Transverse colon (tissue), 4 donors: Measurements from ENCODE around the gene DAAM1. TPM values are rescaled to one million over a fixed set of nuclear protein-coding genes. Genes with fewer than 3 reads are reported as not detected.

Experiments
- DNase-seq: peaks from one replicate; pipeline ENCODE4 v3.0.0-alpha.2; 2019
- H3K27ac ChIP-seq, 4 donors: fragments of 200-600 bp; sonication (generic); 2 replicates each; pipeline ENCODE4 v1.5.1; 2016 to 2018; ENCODE audit warnings: inconsistent platforms in 4 of 4
- H3K27me3 ChIP-seq: fragments of 200-600 bp; sonication (generic); 2 replicates; pipeline ENCODE4 v1.5.1; 2017; ENCODE audit warnings: inconsistent platforms
- H3K36me3 ChIP-seq, 4 donors: fragments of 200-600 bp; sonication (generic); 2 replicates each; pipeline ENCODE4 v1.5.1; 2017 to 2019; ENCODE audit warnings: inconsistent platforms in 4 of 4
- H3K4me1 ChIP-seq, 4 donors: fragments of 200-600 bp; sonication (generic); 2 replicates each; pipeline ENCODE4 v1.5.1; 2017 to 2020; ENCODE audit warnings: inconsistent platforms in 4 of 4
- H3K4me3 ChIP-seq, 4 donors: fragments of 200-600 bp; sonication (generic); 1 replicate in 1 of 4; 2 replicates in 3 of 4; pipeline versions ENCODE4 v1.5.1 to v1.6.1; 2017 to 2019; ENCODE audit warnings: inconsistent platforms in 4 of 4
- H3K9me3 ChIP-seq, 2 donors: fragments of 200-600 bp; sonication (generic); 2 replicates each; pipeline ENCODE4 v1.5.1; 2017 to 2019; ENCODE audit warnings: inconsistent platforms in 2 of 2
- EP300 ChIP-seq: sonication (generic); formaldehyde crosslinking; IDR thresholded peaks from one replicate; pipeline ENCODE4 v1.6.1; 2017; ENCODE audit warnings: antibody characterized with exemption, low read depth
- POLR2A ChIP-seq: fragments of 450-650 bp; IDR thresholded peaks from one replicate; pipeline ENCODE4 v1.6.1; 2016; ENCODE audit warnings: antibody characterized with exemption, mild to moderate bottlenecking, moderate library complexity
- POLR2AphosphoS5 ChIP-seq, 3 donors: sonication (generic); formaldehyde crosslinking; IDR thresholded peaks; one replicate each; pipeline ENCODE4 v1.6.1; 2016; ENCODE audit warnings: antibody characterized with exemption in 3 of 3
- WGBS, 2 donors: methylation state at CpG; one replicate each; pipeline ENCODE4 v1.1.5; 2018; ENCODE audit warnings: low coverage in 1 of 2; 5-methylcytosine and 5-hydroxymethylcytosine counted together
- in situ Hi-C, 4 donors: fragments of 200-750 bp; cut with MboI; loops; one replicate each; pipeline versions ENCODE4 v1.15.0 to v1.15.1; 2017; ENCODE audit warnings: low sequenced_read_pairs in 3 of 4, low pct_ligation_motif_present in 1 of 4, low pct_unique_long_range_greater_than_20kb in 1 of 4
- intact Hi-C: fragments of 100-400 bp; cut with DNase I; formaldehyde crosslinking; loops from one replicate; pipeline ENCODE4 v1.15.1; 2023; ENCODE audit warnings: low total_unique reads
- total RNA-seq, 4 donors: library from RNA; depleted of rRNA; stranded (reverse); fragments of >200 nt; gene quantifications; one replicate each; pipeline ENCODE4 v1.1.0, GENCODE V29; 2016
- TF ChIP-seq, protein P1 (sequence below), 5 experiments: fragments of 200-600 bp in 3 of 5; fragments of 450-650 bp in 2 of 5; sonication (generic) in 3 of 5; IDR thresholded peaks; 1 replicate in 2 of 5; 2 replicates in 3 of 5; pipeline ENCODE4 v1.5.1; 2016 to 2017; ENCODE audit warnings: antibody characterized with exemption in 5 of 5, inconsistent platforms in 3 of 5, mild to moderate bottlenecking in 2 of 5, moderate library complexity in 1 of 5

DAAM1 gene
- total RNA-seq, 4 donors from 2014 or later, result 23.9 to 44.5 (median 42.8) TPM

DNA sequence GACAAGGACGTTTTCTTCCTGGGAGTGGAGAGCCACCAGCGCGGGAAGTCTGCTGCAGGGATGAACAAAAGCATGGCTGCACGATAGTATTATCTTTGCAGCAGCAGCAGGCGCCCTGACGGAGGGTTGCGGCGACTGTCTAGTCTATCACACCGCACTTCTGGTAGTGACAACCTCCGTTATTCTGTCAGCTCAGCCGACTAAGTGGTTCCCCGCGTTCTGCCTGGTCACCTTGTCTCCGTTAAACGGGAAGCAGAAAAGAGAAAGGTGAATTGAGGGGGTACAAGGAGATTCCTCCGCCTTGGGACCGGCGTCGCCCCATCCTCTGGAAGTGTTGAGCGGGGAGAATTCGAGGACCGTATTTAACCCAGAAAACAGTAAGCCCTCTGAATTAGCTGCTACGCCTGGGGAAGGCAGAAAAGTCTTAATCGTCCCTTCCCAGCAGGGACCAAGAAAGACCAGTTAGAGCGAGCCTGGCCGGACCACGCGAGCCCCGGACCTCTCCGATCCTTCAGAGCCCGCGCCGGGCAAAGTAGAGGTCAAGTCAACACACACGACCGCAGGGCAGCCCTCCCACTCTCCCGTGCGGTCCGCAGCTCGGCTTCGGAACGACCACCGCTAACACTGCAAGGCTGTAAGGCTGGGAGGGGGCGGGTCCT is 536 bp upstream of the DAAM1 start:
- Histone ChIP-seq H3K36me3 (no peaks in the 10 kb centered on the region), H3K4me3 (peak overlapping the region; percentile 48 to 69 (median 68)), H3K4me1 (peaks cover 0 to 30% (median 19%) of the 10 kb centered on the region in 4 donors), H3K27me3 (no peaks in the 10 kb centered on the region), H3K27ac (peak overlapping the region; percentile 93 to 99 (median 96)), H3K9me3 (no peaks in the 10 kb centered on the region)
- 0% methylated on average over 4 to 39 of the region's 43 CpGs for WGBS, 2 donors
- TF ChIP-seq EP300 (no peak), POLR2AphosphoS5 (IDR thresholded peaks at IDR 0.05) (no peak), POLR2A (no peak)
- TF ChIP-seq, protein P1, sequence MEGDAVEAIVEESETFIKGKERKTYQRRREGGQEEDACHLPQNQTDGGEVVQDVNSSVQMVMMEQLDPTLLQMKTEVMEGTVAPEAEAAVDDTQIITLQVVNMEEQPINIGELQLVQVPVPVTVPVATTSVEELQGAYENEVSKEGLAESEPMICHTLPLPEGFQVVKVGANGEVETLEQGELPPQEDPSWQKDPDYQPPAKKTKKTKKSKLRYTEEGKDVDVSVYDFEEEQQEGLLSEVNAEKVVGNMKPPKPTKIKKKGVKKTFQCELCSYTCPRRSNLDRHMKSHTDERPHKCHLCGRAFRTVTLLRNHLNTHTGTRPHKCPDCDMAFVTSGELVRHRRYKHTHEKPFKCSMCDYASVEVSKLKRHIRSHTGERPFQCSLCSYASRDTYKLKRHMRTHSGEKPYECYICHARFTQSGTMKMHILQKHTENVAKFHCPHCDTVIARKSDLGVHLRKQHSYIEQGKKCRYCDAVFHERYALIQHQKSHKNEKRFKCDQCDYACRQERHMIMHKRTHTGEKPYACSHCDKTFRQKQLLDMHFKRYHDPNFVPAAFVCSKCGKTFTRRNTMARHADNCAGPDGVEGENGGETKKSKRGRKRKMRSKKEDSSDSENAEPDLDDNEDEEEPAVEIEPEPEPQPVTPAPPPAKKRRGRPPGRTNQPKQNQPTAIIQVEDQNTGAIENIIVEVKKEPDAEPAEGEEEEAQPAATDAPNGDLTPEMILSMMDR (IDR thresholded peaks at IDR 0.05), result no peak
- intact Hi-C loops, result no loop called here
- peak; percentile 31 for DNase-seq
- in situ Hi-C loops, result no loop called here

DNA sequence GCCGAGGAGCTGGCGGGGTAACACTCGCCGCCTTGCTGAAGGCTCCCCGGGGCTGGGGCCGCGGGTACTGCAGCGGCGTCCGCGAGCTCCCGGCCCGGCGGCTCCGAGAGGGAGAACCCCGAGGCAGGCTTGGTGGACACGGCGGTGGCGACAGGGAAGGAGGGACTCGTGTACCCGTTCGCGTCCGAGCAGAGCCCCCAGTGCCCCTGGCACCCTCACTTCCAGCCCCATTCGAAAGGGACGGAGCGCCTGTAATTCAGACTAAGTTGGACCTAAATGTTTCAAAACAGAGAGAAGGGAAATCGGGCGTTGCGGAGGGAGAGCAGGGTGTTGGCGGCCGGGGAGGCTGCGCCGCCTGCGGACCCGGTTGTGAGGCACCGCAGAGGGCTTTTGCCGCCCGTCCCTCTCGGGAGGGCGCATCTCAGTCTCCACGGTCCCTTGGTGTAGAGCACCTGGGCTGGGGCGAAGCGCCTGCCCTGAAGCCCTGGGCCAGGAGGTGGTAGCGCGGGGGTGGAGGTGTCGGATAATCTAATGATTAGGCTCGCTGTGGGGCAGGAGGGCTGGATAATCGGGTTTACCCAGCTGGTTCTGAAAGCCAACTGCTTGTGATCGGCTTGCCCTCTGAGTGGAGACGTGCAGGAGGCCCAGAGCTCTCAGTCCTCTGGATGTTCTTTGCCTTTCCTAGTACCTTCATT is 771 bp downstream of the DAAM1 start:
- WGBS, 2 donors, result 0 to 1% methylated on average over 6 to 45 of the region's 51 CpGs
- peak overlapping the region; percentile 67 to 91 (median 69) for H3K4me3 ChIP-seq
- H3K36me3 ChIP-seq, result no peaks in the 10 kb centered on the region
- no peak for DNase-seq
- intact Hi-C loops, result no loop called here
- no peaks in the 10 kb centered on the region for H3K27me3 ChIP-seq
- H3K27ac ChIP-seq, result peak overlapping the region; percentile 93 to 99 (median 96)
- H3K9me3 ChIP-seq, result no peaks in the 10 kb centered on the region
- TF ChIP-seq, protein P1 (IDR thresholded peaks at IDR 0.05), result peak in 1 of 5 experiments; percentile 11
- no peak for TF ChIP-seq POLR2AphosphoS5 (IDR thresholded peaks at IDR 0.05)
- in situ Hi-C loops, result no loop called here
- peaks cover 0 to 34% (median 21%) of the 10 kb centered on the region in 4 donors for H3K4me1 ChIP-seq

DNA sequence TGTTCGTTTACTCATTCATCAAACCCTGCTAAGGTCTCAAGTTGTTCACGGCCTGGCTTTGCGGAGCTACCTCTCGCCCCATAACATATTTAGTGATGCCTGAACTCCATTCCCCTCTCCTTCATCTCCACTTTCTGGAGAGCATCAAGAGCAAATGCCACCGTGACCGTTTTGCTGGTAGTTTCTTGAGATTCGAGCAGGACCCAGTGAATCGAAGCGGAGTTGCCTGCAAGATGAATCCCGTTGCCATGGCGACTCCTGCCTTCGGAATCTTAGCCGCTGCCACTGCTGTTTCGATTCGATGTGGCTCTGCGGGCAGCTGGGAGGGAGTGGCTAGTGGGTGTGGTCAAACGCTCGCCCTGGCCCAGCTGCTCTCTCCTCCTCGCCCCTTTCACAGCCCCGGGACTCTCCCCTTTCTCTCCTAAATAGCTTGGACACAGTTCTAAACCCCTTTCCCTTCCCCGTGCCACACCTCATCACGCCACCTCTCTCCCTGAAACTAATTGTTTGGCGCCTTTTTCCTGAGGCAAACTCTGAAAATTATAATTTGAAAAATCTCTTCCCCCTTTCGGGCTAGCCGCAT is 1.4 kb downstream of the DAAM1 start:
- intact Hi-C loops, result no loop called here
- no peaks in the 10 kb centered on the region for H3K9me3 ChIP-seq
- peak overlapping the region; percentile 67 to 91 (median 69) for H3K4me3 ChIP-seq
- peak overlapping the region; percentile 93 to 99 (median 96) for H3K27ac ChIP-seq
- no peaks in the 10 kb centered on the region for H3K36me3 ChIP-seq
- in situ Hi-C loops, result no loop called here
- H3K4me1 ChIP-seq, result peaks cover 0 to 34% (median 23%) of the 10 kb centered on the region in 4 donors
- peak; percentile 90 for DNase-seq
- TF ChIP-seq POLR2A (no peak), POLR2AphosphoS5 (IDR thresholded peaks at IDR 0.05) (peak in 2 of 3 donors; percentile 11 to 23)
- no peaks in the 10 kb centered on the region for H3K27me3 ChIP-seq
- 1 to 6% methylated on average over 5 to 25 of the region's 25 CpGs for WGBS, 2 donors

DNA sequence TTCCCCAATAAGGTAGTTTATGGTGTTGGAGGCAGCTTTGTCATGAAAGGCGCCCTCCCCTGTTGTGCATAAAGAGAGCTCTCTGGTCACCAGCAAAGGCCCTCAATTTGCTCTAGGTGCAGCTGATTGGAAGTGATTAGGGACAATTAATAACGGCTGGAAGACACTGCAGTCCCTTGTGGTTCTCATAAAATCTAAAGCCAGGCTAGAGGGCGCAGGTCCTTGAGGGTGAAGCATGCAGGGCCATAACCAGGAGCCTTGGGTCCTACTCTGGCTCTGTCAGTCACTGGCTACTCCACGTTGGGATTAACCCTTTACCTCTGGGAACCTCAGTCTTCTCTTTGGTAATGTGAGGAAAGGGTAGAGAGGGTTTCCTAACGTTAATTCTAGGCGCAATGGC is 1.9 kb downstream of the DAAM1 start:
- in situ Hi-C loops (no loop called here), intact Hi-C loops (no loop called here)
- H3K27me3 ChIP-seq, result no peaks in the 10 kb centered on the region
- peak; percentile 11 for DNase-seq
- H3K9me3 ChIP-seq, result no peaks in the 10 kb centered on the region
- peaks cover 0 to 34% (median 23%) of the 10 kb centered on the region in 4 donors for H3K4me1 ChIP-seq
- no peaks in the 10 kb centered on the region for H3K36me3 ChIP-seq
- 28 to 39% methylated on average over 3 to 6 of the region's 6 CpGs for WGBS, 2 donors
- TF ChIP-seq EP300 (no peak), POLR2AphosphoS5 (IDR thresholded peaks at IDR 0.05) (no peak), POLR2A (no peak)
- TF ChIP-seq, protein P1 (IDR thresholded peaks at IDR 0.05), result no peak
- peak overlapping the region; percentile 93 to 99 (median 96) for H3K27ac ChIP-seq
- H3K4me3 ChIP-seq, result peak overlapping the region in 3 of 4 donors; percentile 67 to 69 (median 69)
